Glutamatergic neuron (in vitro differentiated cells): Measurements from ENCODE around the gene CYP4F3. TPM values are rescaled to one million over a fixed set of nuclear protein-coding genes. Genes with fewer than 3 reads are reported as not detected.
A peak's percentile ranks its signal among the peaks of the same experiment; 100 is the strongest.

Source experiments
- DNase-seq: peaks from one replicate; pipeline ENCODE4 v3.0.0; 2022
- H3K27ac Mint-ChIP-seq: one replicate; pipeline ENCODE4 v1.8.0; 2020; ENCODE audit warnings: mild to moderate bottlenecking, mixed read lengths, inconsistent platforms; ENCODE audit not compliant: unreplicated experiment
- H3K27me3 Mint-ChIP-seq: one replicate; pipeline ENCODE4 v1.8.0; 2020; ENCODE audit warnings: mild to moderate bottlenecking, moderate library complexity, mixed read lengths, inconsistent platforms; ENCODE audit not compliant: unreplicated experiment
- H3K36me3 Mint-ChIP-seq: one replicate; pipeline ENCODE4 v1.8.0; 2020; ENCODE audit warnings: mild to moderate bottlenecking, mixed read lengths, inconsistent platforms; ENCODE audit not compliant: unreplicated experiment
- H3K4me1 Mint-ChIP-seq: one replicate; pipeline ENCODE4 v1.8.0; 2020; ENCODE audit warnings: mild to moderate bottlenecking, low read depth, mixed read lengths, inconsistent platforms; ENCODE audit not compliant: unreplicated experiment
- H3K4me3 Mint-ChIP-seq: one replicate; pipeline ENCODE4 v1.8.0; 2020; ENCODE audit warnings: mild to moderate bottlenecking, mixed read lengths, inconsistent platforms; ENCODE audit not compliant: unreplicated experiment
- H3K9me3 Mint-ChIP-seq: one replicate; pipeline ENCODE4 v1.8.0; 2020; ENCODE audit warnings: mild to moderate bottlenecking, moderate library complexity, mixed read lengths, inconsistent platforms; ENCODE audit not compliant: unreplicated experiment
- CTCF ChIP-seq: fragments of 200-600 bp; sonication (generic); IDR thresholded peaks from one replicate; pipeline ENCODE4 v1.5.0; 2021; ENCODE audit not compliant: partially characterized antibody, unreplicated experiment
- total RNA-seq: library from RNA; stranded (reverse); fragmentation: NEBNext Ultra II Directional; extraction: Animal tissue kit (Norgen Biotek cat#: 25700); gene quantifications from one replicate; pipeline ENCODE4 v1.2.1, GENCODE V29; 2021; ENCODE audit not compliant: unreplicated experiment

CYP4F3 gene
- total RNA-seq, 1 donor from 2014 or later: not detected

GRCh38 chr19:15623711-15624318 lies 16.9 kb upstream of the CYP4F3 start:
- Mint-ChIP-seq H3K4me1 (no peaks in the 10 kb centered on the region), H3K9me3 (peaks cover 6% of the 10 kb centered on the region), H3K4me3 (no peak overlapping the region), H3K27me3 (peaks cover 5% of the 10 kb centered on the region), H3K36me3 (no peaks in the 10 kb centered on the region), H3K27ac (no peak overlapping the region)
- DNase-seq: no peak
- no peak for TF ChIP-seq CTCF

GRCh38 chr19:15628236-15629002 lies 12.3 kb upstream of the CYP4F3 start:
- Mint-ChIP-seq H3K4me3 (no peak overlapping the region), H3K4me1 (no peaks in the 10 kb centered on the region), H3K27ac (no peak overlapping the region), H3K9me3 (peaks cover 2% of the 10 kb centered on the region), H3K27me3 (peaks cover 5% of the 10 kb centered on the region), H3K36me3 (no peaks in the 10 kb centered on the region)
- no peak for DNase-seq
- no peak for TF ChIP-seq CTCF

GRCh38 chr19:15629003-15629880 lies 11.5 kb upstream of the CYP4F3 start:
- peaks cover 2% of the 10 kb centered on the region for H3K9me3 Mint-ChIP-seq
- TF ChIP-seq CTCF: peak; percentile 84
- H3K4me1 Mint-ChIP-seq: no peaks in the 10 kb centered on the region
- peaks cover 5% of the 10 kb centered on the region for H3K27me3 Mint-ChIP-seq
- H3K36me3 Mint-ChIP-seq: no peaks in the 10 kb centered on the region
- DNase-seq: peak; percentile 80
- no peak overlapping the region for H3K27ac Mint-ChIP-seq
- no peak overlapping the region for H3K4me3 Mint-ChIP-seq

GRCh38 chr19:15631817-15632216 lies 8.9 kb upstream of the CYP4F3 start:
- H3K27ac Mint-ChIP-seq: no peak overlapping the region
- H3K27me3 Mint-ChIP-seq: peaks cover 6% of the 10 kb centered on the region
- no peak for TF ChIP-seq CTCF
- H3K4me1 Mint-ChIP-seq: no peaks in the 10 kb centered on the region
- H3K4me3 Mint-ChIP-seq: no peak overlapping the region
- peaks cover 4% of the 10 kb centered on the region for H3K9me3 Mint-ChIP-seq
- DNase-seq: peak; percentile 30
- peaks cover 6% of the 10 kb centered on the region for H3K36me3 Mint-ChIP-seq
